ENCODE measurements around the gene PPP1R3D.

Gene PPP1R3D

DNA sequence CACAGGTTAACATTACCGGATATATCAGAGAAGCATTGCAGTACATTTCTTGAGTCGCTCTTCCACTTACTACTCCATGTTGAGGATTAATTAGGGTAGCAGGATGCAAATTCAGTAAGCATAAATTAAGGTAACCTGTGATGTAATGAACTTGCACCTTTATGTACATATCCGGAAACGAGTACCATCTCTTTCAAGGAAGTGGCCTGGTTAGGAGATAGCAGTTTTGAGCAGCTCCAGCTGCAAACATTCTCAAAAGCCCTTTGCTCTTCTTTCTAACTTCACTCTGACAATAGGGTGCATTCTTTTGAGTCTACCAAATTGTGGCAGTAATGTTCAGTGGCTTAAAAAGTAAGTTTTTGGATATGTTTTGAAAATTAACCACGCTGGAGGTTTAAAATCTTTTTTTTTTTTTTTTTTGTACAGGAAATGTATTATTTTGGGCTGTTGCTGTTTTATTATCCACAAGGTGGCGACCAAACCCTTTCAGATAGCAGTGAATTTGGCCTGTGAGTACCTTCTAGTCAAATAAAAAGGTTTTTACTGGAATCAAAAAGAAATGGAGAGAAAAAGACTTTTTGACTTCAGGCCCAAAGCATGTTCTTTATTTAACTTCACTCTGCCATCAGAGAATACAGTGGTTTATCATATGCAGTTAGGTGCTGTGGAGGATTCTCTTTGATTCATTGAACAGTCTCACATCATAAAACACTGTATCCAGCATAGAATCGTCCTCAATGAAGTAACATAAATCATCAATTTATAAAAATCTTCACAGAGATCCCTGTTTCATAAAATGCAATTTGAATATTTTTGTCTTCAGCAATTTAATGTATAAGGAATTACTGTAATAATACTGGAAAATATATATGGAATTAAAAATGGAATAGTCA lies 9.0 kb upstream of the PPP1R3D start:
- peak in 5 of 58 donors; percentile 6 to 44 (median 27) for DNase-seq

DNA sequence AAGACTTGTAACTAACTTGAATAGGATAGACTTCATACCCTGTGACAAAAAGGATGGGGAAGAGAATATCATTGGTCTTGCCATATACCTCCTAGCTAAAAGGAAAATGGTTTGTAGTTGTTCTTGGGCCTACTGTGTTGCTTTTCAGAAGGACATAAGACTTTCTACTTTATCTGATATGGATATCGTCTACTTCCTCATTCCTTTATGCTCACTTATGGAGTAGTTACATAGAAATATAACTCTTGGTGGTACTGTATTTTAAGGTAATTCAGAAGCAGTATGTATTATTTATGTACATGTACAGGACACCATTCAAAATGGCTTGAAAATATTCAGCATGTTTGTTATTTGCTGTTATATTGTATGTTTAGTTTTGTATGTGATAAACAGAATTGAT lies 8.1 kb upstream of the PPP1R3D start:
- no peak for DNase-seq

DNA sequence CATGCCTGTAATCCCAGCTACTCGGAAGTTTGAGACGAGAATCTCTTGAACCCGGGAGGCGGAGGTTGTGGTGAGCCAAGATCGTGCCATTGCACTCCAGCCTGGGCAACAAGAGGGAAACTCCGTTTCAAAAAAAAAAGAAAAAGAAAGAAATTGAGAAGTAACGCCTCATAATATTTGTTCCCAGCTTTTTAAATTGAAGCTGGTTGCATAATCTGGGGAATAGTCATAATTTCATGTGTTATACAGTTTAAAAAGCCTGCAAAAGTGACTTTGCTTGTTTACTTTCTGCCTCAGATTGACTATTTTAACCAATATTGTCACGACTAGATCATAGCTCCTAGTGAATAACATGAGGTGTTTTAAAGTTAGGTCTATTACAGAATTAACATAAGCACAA lies 7.3 kb upstream of the PPP1R3D start:
- no peak for DNase-seq

DNA sequence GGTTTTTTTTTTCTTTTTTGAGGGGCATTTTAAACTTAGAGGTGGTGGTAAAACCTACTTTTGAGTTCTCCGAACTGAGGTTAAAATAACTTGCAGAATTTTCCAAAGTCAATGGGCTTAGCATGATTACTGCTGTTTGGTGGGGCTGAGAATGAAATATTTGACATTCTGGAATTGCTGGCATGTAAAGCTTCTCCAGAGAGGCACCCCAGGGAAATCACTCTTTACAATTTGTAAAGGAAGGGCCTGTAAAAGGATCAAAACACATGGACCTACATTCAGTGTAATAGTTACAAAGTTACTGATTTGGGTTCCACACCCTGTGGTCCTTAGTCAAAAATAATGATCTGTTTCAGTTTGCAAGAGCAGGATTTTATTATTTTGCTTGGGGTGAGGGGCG lies 5.6 kb upstream of the PPP1R3D start:
- DNase-seq, result no peak

DNA sequence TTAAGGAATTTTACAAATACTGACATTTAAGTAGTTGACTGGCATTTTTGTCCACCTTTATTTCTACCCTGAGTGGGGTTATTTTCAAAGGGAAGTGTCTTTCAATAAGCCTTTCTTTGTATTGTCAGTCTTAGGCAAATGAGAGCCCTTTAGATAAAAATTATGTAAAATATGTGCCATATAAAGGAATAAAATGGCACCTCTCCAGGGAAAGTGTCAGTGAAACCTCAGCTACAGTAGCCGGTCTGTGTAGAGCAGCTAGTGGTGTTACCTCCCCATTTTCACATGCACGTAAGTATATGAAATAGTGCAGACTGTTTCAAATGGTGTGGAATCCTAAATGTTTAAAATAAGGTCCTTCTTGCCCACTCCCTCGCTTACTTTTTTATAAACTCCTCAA lies 5.1 kb upstream of the PPP1R3D start:
- no peak for DNase-seq

DNA sequence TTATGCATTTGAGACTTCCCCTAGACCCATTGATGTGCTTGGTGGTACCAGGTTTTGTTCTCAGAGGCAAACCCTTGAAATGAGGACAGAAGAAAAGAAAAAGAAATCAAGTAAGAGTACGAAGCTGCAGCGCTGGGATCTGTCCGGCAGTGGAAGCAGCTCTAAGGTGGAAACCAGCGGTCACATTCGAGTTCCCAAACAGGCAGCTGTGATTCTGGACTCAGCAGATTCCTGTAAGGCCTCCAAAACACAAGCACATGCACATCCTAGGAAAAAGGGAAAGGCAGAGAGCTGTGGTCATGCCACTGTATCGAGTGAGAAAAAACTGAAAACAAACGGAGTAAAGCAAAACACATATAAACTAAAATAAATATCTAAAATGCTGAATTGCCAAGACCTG lies 4.6 kb upstream of the PPP1R3D start:
- no peak for DNase-seq

DNA sequence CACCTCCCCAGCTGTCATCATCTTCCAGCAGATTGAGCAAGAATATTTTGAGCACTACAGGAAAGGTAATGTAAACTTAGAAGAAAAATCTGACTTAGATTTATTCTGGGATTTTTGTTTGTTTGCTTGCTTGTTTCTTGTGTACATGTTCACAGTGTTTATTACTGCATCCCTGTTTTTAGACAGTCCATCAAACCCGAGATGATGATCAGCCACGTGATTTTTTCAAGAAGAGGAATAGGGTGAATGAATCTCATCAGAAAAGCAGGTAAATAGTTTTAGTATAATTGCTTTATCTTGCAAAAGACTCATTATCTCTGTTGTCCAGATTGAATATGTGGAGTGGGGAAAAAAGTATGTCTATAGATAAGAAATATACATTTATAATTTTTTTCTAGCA lies 2.1 kb upstream of the PPP1R3D start:
- DNase-seq, result no peak

DNA sequence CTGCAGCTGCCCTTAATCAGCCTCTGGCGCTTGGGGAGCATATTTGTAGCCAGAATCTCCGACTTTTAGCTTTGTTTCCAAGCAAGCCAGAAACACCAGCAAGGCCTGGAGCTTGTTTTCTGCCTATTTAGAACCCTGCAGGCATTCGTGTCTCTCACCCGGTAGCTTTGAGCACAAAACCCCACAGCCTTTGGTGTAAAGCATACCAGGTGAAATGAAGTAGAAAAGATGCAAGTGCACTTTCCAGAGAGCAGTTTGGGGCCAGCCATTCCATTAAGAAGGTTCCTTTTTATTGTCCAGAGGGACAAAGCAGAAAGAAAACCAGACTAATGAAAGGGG lies 820 bp upstream of the PPP1R3D start:
- DNase-seq, result peak in 4 of 58 donors; percentile 30 to 92 (median 86)

DNA sequence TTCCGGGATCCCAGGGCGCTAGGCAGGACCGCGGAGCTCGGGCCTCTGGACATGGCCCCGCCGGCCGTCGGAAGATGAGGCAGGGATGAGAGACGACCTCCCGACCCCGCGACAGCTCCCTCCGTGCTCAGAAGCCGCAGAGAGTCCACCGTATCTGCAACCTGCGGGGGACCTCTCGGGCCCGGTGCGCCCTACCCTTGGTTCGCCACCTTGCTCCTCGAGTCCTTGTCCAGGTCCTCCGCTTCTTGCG lies 301 bp downstream of the PPP1R3D start:
- peak in 3 of 58 donors; percentile 27 to 54 (median 44) for DNase-seq

DNA sequence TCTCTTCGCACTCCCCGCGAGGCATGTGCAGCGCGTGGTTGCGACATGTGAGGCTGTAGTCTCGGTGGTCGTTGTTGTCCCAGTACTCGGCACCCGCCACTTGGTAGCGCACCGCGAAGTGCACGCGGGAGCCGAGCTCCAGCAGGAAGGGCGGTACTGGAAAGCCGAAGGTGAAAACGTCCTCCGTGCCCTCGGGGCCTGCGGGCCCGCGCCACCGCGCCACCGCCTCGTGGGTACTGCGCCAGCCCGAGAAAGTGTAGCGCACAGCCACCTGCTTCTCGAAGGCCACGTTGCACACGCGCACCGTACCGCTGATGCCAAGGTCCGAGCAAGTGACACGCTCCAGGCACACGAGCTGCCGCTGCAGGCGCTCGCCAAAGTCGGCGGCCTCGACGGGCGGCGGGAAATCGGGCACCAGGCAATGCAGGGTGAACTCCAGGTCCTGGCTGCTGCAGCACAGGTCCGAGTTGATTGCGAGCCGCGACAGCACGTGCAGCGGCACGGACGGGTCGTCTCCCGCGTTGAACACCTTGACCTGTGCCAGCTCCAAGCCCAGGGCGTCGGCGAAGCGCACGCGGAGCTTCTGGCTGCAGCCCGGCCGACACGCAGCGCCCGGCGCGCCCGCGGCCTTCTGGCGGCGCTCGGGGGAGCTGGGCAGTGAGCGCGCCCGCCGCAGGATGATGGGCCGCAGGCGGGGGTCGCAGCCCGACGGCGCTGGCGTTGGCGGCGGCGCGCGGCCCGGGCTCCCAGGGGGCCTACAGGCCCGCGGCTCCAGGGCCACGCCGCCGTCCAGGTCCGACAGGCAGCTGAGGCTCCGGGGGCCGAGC lies 840 bp downstream of the PPP1R3D start:
- DNase-seq, result no peak

DNA sequence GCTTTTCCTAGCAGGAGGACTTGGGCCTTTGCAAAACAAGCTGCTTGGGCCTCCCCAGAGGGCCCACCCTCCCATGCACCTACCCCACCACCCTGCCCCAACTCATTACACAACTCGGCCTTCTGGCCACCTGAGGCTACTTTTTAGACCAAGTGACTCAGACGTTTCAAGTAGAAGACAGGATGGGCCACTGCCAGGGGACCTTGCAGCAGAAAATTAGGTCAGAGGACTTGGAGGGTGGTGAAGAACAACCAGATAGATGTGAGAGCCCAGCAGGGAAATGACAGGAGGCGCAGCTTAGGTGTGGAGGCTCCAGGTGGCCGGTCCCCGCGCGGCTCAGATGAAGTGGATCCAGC lies 1.4 kb downstream of the PPP1R3D start:
- DNase-seq, result peak in 5 of 58 donors; percentile 12 to 47 (median 29)

DNA sequence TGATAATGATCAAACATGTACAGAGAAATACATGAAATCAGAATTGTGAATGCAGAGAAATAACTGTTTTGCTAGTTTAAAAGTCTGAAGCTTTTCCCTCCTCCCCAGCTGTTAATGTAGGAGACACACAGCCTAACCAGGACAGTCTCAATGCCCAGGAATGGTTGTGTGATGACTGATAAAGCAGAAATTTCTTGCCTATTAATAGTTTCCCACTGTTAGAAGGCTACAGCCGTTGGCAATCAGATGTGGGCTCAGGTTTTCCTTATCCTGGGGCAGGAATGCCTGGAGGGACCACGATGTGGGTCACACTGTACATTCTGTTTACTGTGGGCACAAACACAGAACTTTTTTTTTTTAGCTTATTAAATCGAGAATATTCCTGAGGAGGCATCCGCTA lies 1.9 kb downstream of the PPP1R3D start:
- no peak for DNase-seq

DNA sequence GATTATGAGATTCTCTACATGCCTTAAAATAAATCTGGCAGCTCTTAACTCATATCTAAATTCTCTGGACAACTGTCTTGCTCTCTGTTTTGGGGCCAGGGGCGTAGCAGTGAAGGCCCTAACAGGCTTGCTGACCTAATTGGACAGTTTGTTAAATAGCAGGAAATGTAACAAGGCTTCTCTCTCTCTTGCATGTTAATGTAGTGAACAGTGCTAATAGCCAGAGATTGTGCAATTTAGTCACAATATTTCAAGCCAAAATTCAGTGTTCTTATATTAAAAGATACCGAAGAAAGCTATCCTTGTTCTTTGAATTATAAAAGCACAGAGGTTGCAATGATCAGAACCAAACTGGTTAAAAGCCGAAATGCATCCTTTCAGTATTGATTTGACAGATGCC lies 3.0 kb downstream of the PPP1R3D start:
- peak in 2 of 58 donors; percentile 30 to 43 for DNase-seq

DNA sequence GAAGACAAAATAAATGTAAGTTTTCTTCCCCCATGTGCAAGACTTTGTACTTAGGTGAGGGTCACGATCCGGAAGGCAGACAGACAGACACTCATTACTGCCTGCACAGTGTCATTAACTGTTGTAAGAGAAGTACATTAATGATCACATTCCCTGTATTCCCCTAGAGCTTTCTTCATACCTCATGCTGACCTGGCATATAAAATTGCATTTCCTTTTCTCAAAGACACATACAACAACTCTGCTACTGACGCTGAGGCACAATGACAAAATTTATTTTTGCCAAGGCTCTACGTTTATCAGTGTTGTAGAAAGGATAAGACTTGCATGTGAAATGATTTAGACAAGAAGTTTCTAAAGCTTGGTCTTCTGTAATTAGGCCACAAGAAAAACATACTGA lies 3.7 kb downstream of the PPP1R3D start:
- no peak for DNase-seq

DNA sequence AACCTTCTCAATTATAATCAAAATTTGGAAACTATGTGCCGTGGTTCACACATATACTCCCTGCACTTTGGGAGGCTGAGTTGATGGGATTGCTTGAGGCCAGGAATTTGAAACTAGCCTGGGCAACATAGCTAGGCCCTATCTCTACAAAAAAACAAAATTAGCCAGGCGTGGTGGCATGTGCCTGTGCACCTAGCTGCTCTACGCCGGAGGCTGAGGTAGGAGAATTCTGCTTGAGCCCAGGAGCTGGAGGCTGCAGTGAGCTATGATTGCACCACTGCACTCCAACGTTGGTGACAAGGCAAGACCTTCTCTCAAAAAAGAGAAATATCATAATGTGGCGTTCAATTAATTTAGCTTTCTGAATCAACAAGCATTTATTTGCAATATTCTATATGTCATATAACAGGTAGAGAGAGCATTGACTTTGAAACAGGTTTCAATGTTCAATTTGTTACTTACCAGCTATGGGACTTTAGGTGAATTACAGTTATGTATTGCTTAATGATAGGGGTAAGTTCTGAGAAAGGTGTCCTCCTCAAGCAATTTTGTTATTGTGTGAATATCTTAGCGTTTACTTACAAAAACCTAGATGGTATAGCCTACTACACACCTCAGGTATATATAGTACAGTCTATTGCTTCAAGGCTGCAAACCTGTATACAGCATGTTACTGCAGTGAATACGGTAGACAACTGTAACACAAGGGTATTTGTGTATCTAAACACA lies 4.5 kb downstream of the PPP1R3D start:
- DNase-seq, result no peak

DNA sequence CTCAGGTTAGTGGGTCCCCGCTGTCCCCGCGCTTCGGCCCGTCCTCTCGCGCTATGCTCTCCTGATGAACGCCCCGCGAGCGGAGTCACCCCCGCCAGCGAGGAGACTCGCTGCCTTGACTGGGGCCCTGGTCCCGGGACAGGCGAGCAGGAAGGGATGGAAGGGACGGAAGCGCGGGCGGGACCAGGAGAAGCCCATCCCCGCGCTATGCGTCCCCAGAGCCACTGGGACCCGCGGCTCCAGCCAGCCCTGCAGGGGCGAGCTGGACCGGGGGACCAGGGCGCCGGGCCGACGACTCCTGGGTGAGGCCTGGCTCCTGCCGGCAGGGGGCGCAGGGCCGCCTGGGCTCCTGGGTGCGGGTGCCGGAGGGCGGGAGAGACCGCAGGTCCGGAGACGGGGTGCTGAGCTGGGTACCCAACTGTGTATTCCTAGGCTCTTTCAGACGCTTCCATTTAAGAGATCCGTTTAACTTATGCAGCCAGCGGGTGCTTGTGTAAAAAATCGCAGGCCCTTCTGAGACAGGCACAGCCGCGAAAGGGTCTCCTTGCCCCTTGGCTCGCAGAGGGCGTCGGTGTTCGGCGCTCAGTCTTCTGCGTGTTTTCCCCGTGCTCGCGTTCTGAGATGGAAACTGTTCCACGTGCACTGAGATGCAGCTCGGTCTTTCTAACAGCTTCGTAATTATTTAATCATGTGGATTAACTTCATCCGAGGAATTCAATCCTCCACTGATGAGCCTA lies 6.1 kb downstream of the PPP1R3D start:
- peak in 51 of 58 donors; percentile 38 to 82 (median 68) for DNase-seq

DNA sequence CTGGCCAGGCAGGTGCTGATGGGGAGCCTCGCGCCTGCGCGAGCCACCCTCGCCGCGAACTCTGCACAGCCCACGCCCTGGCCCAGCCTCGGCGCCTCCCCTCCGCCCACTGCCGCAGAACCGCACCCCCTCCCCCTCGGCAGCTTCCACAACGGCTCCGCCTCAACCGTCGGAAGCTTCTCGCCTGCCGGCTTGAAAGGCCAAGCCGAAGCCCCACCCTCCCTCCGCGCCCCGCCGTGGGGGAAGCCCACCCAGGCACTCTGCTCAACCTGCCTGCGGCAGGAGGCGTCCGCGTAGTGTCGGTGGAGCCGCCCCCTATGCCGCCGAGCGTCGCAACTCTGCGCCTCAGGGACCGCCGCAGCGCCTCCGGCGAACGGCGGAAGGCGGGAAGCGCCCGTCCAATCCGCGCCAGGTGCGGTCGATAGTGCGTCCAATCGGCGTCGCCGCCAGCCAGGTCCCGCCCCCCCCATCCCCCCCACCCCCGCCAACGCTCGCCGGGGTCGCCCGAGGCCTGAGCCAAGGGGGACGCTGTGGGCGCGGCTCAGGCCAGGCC lies 6.7 kb downstream of the PPP1R3D start, which contains the start of gene SYCP2:
Gene SYCP2 (minus strand): TSS at position 342 of the 553 bp plus-strand sequence. CDS start 11,224 bp downstream, outside the sequence.
- DNase-seq, result peak in 28 of 58 donors; percentile 14 to 83 (median 53)

DNA sequence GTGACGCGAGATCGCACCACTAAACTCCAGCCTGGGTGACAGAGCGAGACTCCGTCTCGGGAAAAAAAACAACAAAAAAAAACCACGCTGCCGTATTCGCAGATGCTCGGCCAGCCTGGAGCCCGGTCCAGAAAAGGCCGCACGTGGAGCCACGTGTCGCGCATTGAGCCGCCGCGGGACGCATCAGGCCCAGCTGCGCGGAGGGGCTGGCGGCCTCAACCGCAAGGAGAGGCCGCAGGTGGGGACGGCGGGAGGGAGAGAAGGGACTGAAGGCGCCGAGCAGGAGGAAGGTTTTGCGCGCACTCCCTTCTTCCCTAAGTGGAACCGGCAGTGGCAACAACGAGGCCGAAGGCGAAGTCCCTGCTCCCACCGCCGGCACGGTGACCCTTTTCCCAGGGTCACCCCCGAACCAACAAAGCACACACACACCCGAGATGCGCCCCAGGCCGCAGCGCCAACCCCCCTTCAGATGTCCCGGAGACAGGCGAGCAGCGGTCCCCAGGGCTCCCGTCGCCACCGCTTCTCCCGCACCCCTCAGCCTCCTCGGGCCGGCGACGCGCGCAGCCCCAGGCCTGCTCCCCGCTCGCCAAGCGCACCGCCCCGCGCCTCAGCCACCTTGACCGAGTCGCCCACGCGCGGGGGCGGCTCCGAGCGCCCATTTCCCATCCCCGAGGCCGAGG lies 7.3 kb downstream of the PPP1R3D start:
- DNase-seq, result no peak

DNA sequence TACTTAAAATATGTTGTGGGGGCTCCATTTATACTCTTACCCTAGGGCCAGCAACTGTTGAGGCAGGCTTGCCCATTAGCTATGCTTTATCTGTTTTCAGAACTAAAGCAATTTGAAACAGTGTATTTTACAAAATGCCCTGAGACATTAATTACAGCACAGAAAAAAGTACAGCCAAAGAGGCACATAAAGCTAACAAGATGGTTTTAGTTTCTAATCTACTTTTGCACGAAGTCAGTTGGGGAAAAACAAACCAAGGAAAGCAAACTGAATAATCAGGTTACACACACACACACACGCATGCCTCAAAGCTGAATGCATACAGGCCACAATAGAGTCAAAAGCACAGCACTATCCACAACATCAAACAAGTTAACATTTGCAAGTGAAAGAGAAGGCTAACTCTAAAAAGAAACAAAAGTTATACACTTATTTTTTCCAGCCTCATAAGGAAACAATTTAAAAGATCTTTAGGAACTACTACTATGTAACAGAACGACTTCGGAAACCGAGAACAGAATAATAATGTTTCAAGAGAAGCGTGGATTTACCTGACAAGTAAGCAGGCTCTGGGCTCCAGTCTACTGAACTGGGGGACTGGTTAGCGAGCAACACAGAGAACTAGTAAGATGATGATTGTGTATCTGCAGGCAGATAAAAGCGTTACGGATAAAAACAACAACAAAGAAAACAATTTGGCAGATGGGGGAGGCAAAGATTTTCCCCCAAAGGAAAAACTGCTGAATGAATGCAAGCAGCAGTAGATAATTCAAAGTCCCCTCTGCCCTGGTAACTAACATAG lies 8.4 kb downstream of the PPP1R3D start:
- no peak for DNase-seq

DNA sequence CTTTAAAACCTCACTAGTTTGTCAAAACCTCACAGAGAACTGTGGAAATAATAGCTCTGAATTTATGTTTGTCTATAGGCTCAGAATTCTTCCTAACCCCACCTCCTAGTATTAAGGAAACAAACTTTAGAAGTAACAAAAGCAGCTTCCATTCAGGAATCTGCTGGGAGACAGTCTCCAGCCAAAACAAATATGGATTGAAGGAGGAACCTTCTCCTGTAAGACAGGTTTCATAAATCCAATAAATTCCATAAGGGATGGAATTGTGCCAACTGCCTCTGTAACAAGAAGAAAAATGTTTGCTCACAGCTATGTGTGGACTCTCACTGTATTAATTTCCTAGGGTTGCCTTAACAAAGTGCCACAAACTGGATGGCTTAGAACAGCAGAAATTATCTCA lies 14.2 kb downstream of the PPP1R3D start:
- DNase-seq, result no peak
